CD4-positive, alpha-beta T cell treated with Interleukin-15 for 1 hour (primary cell): Measurements from ENCODE around the gene POLR1B.
"Not testable (repeated sequence)": the region's sequence is repeated elsewhere in the genome, so short reads cannot be mapped to it uniquely, and the experiment has no call there.

Experiments used
- DNase-seq: peaks from one replicate; pipeline ENCODE4 v3.0.0-alpha.2; 2020

Gene POLR1B

GRCh38 chr2:112602917-112603316 lies 60.7 kb downstream of the POLR1B start:
- no peak for DNase-seq

- DNase-seq: no peak
Measured at GRCh38 chr2:112603731-112604130, 61.5 kb downstream of the POLR1B start.

GRCh38 chr2:112604952-112605351 lies 62.7 kb downstream of the POLR1B start:
- no peak for DNase-seq

- no peak for DNase-seq
Measured at GRCh38 chr2:112605926-112606325, 63.7 kb downstream of the POLR1B start.

GRCh38 chr2:112606547-112606946 lies 64.3 kb downstream of the POLR1B start:
- no peak for DNase-seq

GRCh38 chr2:112607680-112608438 lies 65.6 kb downstream of the POLR1B start:
- DNase-seq: no peak

- not testable (repeated sequence) for DNase-seq
Measured at GRCh38 chr2:112609320-112609719, 67.1 kb downstream of the POLR1B start.

GRCh38 chr2:112612283-112612682 lies 70.0 kb downstream of the POLR1B start:
- not testable (repeated sequence) for DNase-seq

GRCh38 chr2:112614201-112614840 lies 72.1 kb downstream of the POLR1B start:
- no peak for DNase-seq

- no peak for DNase-seq
Measured at GRCh38 chr2:112615051-112615450, 72.8 kb downstream of the POLR1B start.

- DNase-seq: not testable (repeated sequence)
Measured at GRCh38 chr2:112615798-112616197, 73.5 kb downstream of the POLR1B start.

- no peak for DNase-seq
Measured at GRCh38 chr2:112618383-112618782, 76.1 kb downstream of the POLR1B start.

- no peak for DNase-seq
Measured at GRCh38 chr2:112621790-112622527, 79.7 kb downstream of the POLR1B start.

GRCh38 chr2:112622528-112622849 lies 80.2 kb downstream of the POLR1B start:
- DNase-seq: no peak

GRCh38 chr2:112623913-112624777 lies 81.9 kb downstream of the POLR1B start:
- peak; percentile 76 for DNase-seq

- DNase-seq: no peak
Measured at GRCh38 chr2:112625474-112626114, 83.3 kb downstream of the POLR1B start.

- DNase-seq: peak; percentile 65
Measured at GRCh38 chr2:112626604-112627059, 84.4 kb downstream of the POLR1B start.
